Sigmoid colon (tissue), 7 donors: Measurements from ENCODE around the gene PARD3. TPM values are rescaled to one million over a fixed set of nuclear protein-coding genes. Genes with fewer than 3 reads are reported as not detected.

ENCODE experiments used
- DNase-seq: peaks from one replicate; pipeline ENCODE4 v3.0.0-alpha.2; 2019
- H3K27ac ChIP-seq, 4 donors: fragments of 200-600 bp; sonication (generic); one replicate each; pipeline ENCODE4 v1.5.1; 2016 to 2019; ENCODE audit warnings: mild to moderate bottlenecking in 1 of 4
- H3K27me3 ChIP-seq, 3 donors: fragments of 200-600 bp; sonication (generic); one replicate each; pipeline ENCODE4 v1.5.1; 2019; ENCODE audit warnings: mild to moderate bottlenecking in 1 of 3
- H3K36me3 ChIP-seq, 4 donors: fragments of 200-600 bp; sonication (generic); one replicate each; pipeline ENCODE4 v1.5.1; 2016 to 2019
- H3K4me1 ChIP-seq, 4 donors: fragments of 200-600 bp; sonication (generic); one replicate each; pipeline ENCODE4 v1.5.1; 2017 to 2019
- H3K4me3 ChIP-seq, 4 donors: fragments of 200-600 bp; sonication (generic); one replicate each; pipeline ENCODE4 v1.5.1; 2017 to 2019; ENCODE audit warnings: mild to moderate bottlenecking in 2 of 4, moderate library complexity in 1 of 4
- H3K9me3 ChIP-seq, 4 donors: fragments of 200-600 bp in 3 of 4; sonication (generic) in 3 of 4; one replicate each; pipeline versions ENCODE4 v1.5.1 to v1.6.1; 2013 to 2019
- CTCF ChIP-seq, 4 experiments: fragments of 450-650 bp in 3 of 4; fragments of 200-600 bp in 1 of 4; IDR thresholded peaks; one replicate each; pipeline ENCODE4 v1.5.1; 2016 to 2019; ENCODE audit warnings: antibody characterized with exemption in 4 of 4, mild to moderate bottlenecking in 3 of 4, moderate library complexity in 2 of 4
- EP300 ChIP-seq, 4 donors: sonication (generic); formaldehyde crosslinking; IDR thresholded peaks; one replicate each; pipeline ENCODE4 v1.6.1; 2017; ENCODE audit warnings: antibody characterized with exemption in 4 of 4
- POLR2A ChIP-seq, 2 donors: fragments of 450-650 bp; IDR thresholded peaks; one replicate each; pipeline ENCODE4 v1.6.1; 2016; ENCODE audit warnings: antibody characterized with exemption in 2 of 2, mild to moderate bottlenecking in 2 of 2, moderate library complexity in 2 of 2
- POLR2AphosphoS5 ChIP-seq, 4 donors: sonication (generic); formaldehyde crosslinking; IDR thresholded peaks; one replicate each; pipeline ENCODE4 v1.6.1; 2017; ENCODE audit warnings: antibody characterized with exemption in 4 of 4
- WGBS, 2 donors: extraction: QIAGEN DNeasy Blood & Tissue Kit; methylation state at CpG; one replicate each; pipeline ENCODE4 v1.1.7; 2013; 5-methylcytosine and 5-hydroxymethylcytosine counted together
- intact Hi-C: fragments of 100-400 bp; cut with DNase I; formaldehyde crosslinking; loops from one replicate; pipeline ENCODE4 v1.15.1; 2023
- polyA plus RNA-seq, 3 donors: library from polyadenylated mRNA; stranded (reverse); fragments of 200-250 nt; gene quantifications; one replicate each; pipeline ENCODE4 v1.2.3, GENCODE V29; 2013
- total RNA-seq, 4 donors: library from RNA; depleted of rRNA; stranded (reverse); fragments of >200 nt; gene quantifications; one replicate each; pipeline ENCODE4 v1.1.0, GENCODE V29; 2016
- donor health status: healthy with polysubstance abuse.
- donor health status: Bipolar disorder and iron deficiency.
- donor health status: healthy.

PARD3 gene
- total and polyA plus RNA-seq, 7 donors, result 17.5 to 96.4 (median 75.9) TPM

DNA sequence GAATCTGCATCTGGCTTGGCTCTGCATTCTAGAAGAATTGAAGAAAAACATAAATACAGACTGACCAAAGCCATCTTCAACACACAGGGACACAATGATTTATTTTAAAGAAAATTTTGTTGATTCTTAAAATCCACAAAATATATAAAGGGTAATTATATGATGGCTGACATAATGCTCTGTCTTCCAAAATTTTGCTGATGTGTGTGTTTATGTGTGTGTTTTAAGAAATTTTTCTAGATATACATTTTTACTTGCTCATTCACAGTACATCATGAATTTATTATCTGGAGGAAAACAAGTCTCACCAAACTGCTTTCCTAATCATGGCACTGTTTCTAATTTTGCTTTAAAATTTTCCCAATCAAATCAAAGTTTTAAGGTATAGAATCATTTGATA is 442.6 kb downstream of the PARD3 start:
- no peak overlapping the region for H3K27ac ChIP-seq
- intact Hi-C loops, result no loop called here
- TF ChIP-seq POLR2AphosphoS5 (IDR thresholded peaks at IDR 0.05) (no peak), POLR2A (IDR thresholded peaks at IDR 0.05) (no peak), EP300 (IDR thresholded peaks at IDR 0.05) (no peak), CTCF (IDR thresholded peaks at IDR 0.05) (no peak)

DNA sequence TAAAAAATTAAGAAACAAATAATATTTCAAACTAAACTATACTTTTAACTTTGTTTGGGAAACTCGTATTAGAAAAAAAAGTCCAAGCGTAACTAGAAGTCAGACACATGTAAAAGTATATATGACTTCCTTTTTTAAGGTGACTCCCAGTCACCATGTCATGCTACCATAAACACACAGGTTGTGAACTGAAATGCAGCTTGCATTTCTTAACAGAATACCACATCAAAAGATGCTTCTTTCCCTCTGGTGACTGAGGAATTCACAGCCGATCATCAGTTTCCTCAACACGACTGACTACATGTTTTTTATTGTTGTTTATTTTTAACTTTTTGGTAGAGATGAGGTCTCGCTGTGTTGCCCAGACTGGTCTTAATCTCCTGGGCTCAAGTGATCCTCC is 445.0 kb downstream of the PARD3 start:
- no peaks in the 10 kb centered on the region for H3K9me3 ChIP-seq
- intact Hi-C loops, result no loop called here
- WGBS, 2 donors, result 64 to 87% methylated on average over 5 of the region's 5 CpGs
- H3K36me3 ChIP-seq, result peaks cover 0 to 9% (median 2%) of the 10 kb centered on the region in 4 donors
- H3K4me3 ChIP-seq, result no peak overlapping the region
- H3K4me1 ChIP-seq, result no peaks in the 10 kb centered on the region
- no peaks in the 10 kb centered on the region for H3K27me3 ChIP-seq
- no peak overlapping the region for H3K27ac ChIP-seq
- no peak for DNase-seq
- TF ChIP-seq POLR2A (IDR thresholded peaks at IDR 0.05) (no peak), CTCF (IDR thresholded peaks at IDR 0.05) (no peak), EP300 (IDR thresholded peaks at IDR 0.05) (no peak), POLR2AphosphoS5 (IDR thresholded peaks at IDR 0.05) (no peak)

More for the DNA sequence above, 442.6 kb downstream of the PARD3 start:
- DNase-seq, result no peak
- peaks cover 0 to 10% (median 7%) of the 10 kb centered on the region in 4 donors for H3K36me3 ChIP-seq
- H3K4me3 ChIP-seq, result no peak overlapping the region
- H3K27me3 ChIP-seq, result no peaks in the 10 kb centered on the region
- H3K9me3 ChIP-seq, result no peaks in the 10 kb centered on the region
- H3K4me1 ChIP-seq, result no peaks in the 10 kb centered on the region

GRCh38 chr10:34369120-34369519 is 446.0 kb downstream of the PARD3 start:
- Histone ChIP-seq H3K27ac (no peak overlapping the region), H3K4me1 (no peaks in the 10 kb centered on the region), H3K4me3 (no peak overlapping the region), H3K27me3 (no peaks in the 10 kb centered on the region), H3K36me3 (peaks cover 0 to 9% (median 2%) of the 10 kb centered on the region in 4 donors), H3K9me3 (no peaks in the 10 kb centered on the region)
- no peak for DNase-seq
- TF ChIP-seq POLR2AphosphoS5 (IDR thresholded peaks at IDR 0.05) (no peak), CTCF (IDR thresholded peaks at IDR 0.05) (no peak), EP300 (IDR thresholded peaks at IDR 0.05) (no peak), POLR2A (IDR thresholded peaks at IDR 0.05) (no peak)
- intact Hi-C loops, result no loop called here
- 95% methylated on average over 3 of the region's 3 CpGs for WGBS, 2 donors

- no peaks in the 10 kb centered on the region for H3K4me1 ChIP-seq
- peaks cover 0 to 8% (median 4%) of the 10 kb centered on the region in 4 donors for H3K36me3 ChIP-seq
- H3K27me3 ChIP-seq, result no peaks in the 10 kb centered on the region
- H3K4me3 ChIP-seq, result no peak overlapping the region
- TF ChIP-seq POLR2AphosphoS5 (IDR thresholded peaks at IDR 0.05), result no peak
- TF ChIP-seq POLR2A (IDR thresholded peaks at IDR 0.05), result no peak
- no peak for TF ChIP-seq EP300 (IDR thresholded peaks at IDR 0.05)
- no peak for TF ChIP-seq CTCF (IDR thresholded peaks at IDR 0.05)
- intact Hi-C loops, result no loop called here
- DNase-seq, result no peak
- no peaks in the 10 kb centered on the region for H3K9me3 ChIP-seq
- 87 to 91% methylated on average over 5 of the region's 5 CpGs for WGBS, 2 donors
- H3K27ac ChIP-seq, result no peak overlapping the region
Observed at GRCh38 chr10:34364253-34365037, 450.7 kb downstream of the PARD3 start.
